Measurements from ENCODE around the gene CHD8. TPM values are rescaled to one million over a fixed set of nuclear protein-coding genes. Genes with fewer than 3 reads are reported as not detected.

CHD8 gene
- total RNA-seq, 1 experiment from 2014 or later = 135 TPM

DNA sequence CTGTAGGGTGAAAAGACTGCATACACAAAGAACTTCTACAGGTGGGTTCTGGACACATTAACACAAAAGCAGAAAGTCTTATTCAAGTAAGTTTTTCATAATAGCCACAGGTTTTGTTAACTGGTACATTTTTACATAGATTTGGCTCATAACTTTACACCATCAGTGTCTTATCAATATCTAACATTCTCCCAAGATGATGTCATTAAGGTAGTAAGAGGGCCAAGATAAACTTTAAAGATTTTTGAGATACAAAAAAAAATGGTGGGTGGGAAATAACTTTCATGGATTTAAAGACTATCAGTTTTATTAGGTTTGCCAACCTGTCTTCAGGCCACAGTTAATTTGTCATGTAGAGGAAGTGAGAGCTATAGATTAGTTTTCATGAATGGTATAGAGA, 73.8 kb downstream of the CHD8 start:
- Histone ChIP-seq H3K4ac (ENCODE audit: low read depth, low read length) (no peak overlapping the region), H2AK5ac (ENCODE audit: insufficient read length, low read length) (no peak overlapping the region), H3T11ph (ENCODE audit: low read length) (no peak overlapping the region), H4K5ac (ENCODE audit: insufficient read length, low read depth, low read length) (no peak overlapping the region), H2AFZ (ENCODE audit: low read length) (no peak overlapping the region), H3K56ac (ENCODE audit: insufficient read length, low read depth, low read length) (no peak overlapping the region), H2BK5ac (ENCODE audit: insufficient read length, low read length) (no peak overlapping the region), H3K9ac (ENCODE audit: extremely low read depth, insufficient read length, low read length) (peak overlapping the region; percentile 53), H2BK15ac (ENCODE audit: low read depth, low read length) (no peak overlapping the region), H3K23me2 (ENCODE audit: insufficient read length, low read depth, low read length, poor library complexity, severe bottlenecking) (peaks cover 11% of the 10 kb centered on the region), H4K20me1 (ENCODE audit: control insufficient read depth, insufficient read depth, insufficient read length) (no peaks in the 10 kb centered on the region), H3K27me3 (ENCODE audit: insufficient read depth, low read length) (no peaks in the 10 kb centered on the region), H3K4me1 (ENCODE audit: insufficient read depth, low read length) (no peaks in the 10 kb centered on the region), H3K9me3 (ENCODE audit: control insufficient read depth, low read depth, low read length) (no peaks in the 10 kb centered on the region), H2BK12ac (ENCODE audit: insufficient read length, low read depth, low read length) (no peak overlapping the region), H4K91ac (ENCODE audit: insufficient read length, low read depth, low read length) (no peak overlapping the region), H3K18ac (ENCODE audit: insufficient read length, low read depth, low read length) (no peak overlapping the region), H4K8ac (replicated peaks; ENCODE audit: insufficient read length, low read depth, low read length) (no peak overlapping the region), H2BK20ac (ENCODE audit: low read depth, low read length, poor library complexity, severe bottlenecking) (no peak overlapping the region), H3K14ac (ENCODE audit: insufficient read depth, low read length) (no peak overlapping the region), H3K79me2 (ENCODE audit: insufficient read depth, low read length) (peaks cover 30% of the 10 kb centered on the region; the same call in 1 of the 2 replicates), H3K79me1 (ENCODE audit: insufficient read depth, low read depth, low read length, poor library complexity, severe bottlenecking) (peaks cover 4% of the 10 kb centered on the region), H3K27ac (ENCODE audit: insufficient read length, low read depth, low read length) (no peak overlapping the region), H3K4me2 (ENCODE audit: insufficient read depth, insufficient read length, low read length) (peak overlapping the region; percentile 77), H2BK120ac (ENCODE audit: low read depth, low read length, poor library complexity, severe bottlenecking) (no peak overlapping the region), H3K23ac (ENCODE audit: insufficient read length, low read depth, low read length) (no peak overlapping the region)
- DNase-seq = no peak
- Mint-ChIP-seq H3K36me3 (ENCODE audit: insufficient read depth in 1 of 3, low read depth in 3 of 3) (peaks cover 17 to 53% (median 38%) of the 10 kb centered on the region in 3 experiments; a peak in 6 of 7 replicates), H3K27ac (peak overlapping the region; percentile 12 to 61 (median 38); a peak in 4 of 7 replicates), H3K9me3 (peaks cover 0 to 8% of the 10 kb centered on the region in 2 experiments; a peak in 1 of 5 replicates), H3K4me1 (peaks cover 19 to 25% of the 10 kb centered on the region in 2 experiments), H3K4me3 (peak overlapping the region; percentile 96 to 98), H3K27me3 (ENCODE audit: low read depth) (no peaks in the 10 kb centered on the region)
- TF ChIP-seq, protein P1, sequence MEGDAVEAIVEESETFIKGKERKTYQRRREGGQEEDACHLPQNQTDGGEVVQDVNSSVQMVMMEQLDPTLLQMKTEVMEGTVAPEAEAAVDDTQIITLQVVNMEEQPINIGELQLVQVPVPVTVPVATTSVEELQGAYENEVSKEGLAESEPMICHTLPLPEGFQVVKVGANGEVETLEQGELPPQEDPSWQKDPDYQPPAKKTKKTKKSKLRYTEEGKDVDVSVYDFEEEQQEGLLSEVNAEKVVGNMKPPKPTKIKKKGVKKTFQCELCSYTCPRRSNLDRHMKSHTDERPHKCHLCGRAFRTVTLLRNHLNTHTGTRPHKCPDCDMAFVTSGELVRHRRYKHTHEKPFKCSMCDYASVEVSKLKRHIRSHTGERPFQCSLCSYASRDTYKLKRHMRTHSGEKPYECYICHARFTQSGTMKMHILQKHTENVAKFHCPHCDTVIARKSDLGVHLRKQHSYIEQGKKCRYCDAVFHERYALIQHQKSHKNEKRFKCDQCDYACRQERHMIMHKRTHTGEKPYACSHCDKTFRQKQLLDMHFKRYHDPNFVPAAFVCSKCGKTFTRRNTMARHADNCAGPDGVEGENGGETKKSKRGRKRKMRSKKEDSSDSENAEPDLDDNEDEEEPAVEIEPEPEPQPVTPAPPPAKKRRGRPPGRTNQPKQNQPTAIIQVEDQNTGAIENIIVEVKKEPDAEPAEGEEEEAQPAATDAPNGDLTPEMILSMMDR (conservative IDR thresholded peaks at IDR 0.05) = no peak
